Ectodermal cell (in vitro differentiated cells): Measurements from ENCODE around the gene LINC00305.

ENCODE experiments used
- H3K27ac ChIP-seq: 2 replicates; pipeline ENCODE4 v1.7.0; 2013; ENCODE audit warnings: mild to moderate bottlenecking, low read depth, low read length; ENCODE audit not compliant: insufficient read depth, poor library complexity, severe bottlenecking
- H3K27me3 ChIP-seq: 2 replicates; pipeline ENCODE4 v1.7.0; 2013; ENCODE audit warnings: mild to moderate bottlenecking, low read length; ENCODE audit not compliant: insufficient read depth, control insufficient read depth, poor library complexity, severe bottlenecking
- H3K36me3 ChIP-seq: one replicate; pipeline ENCODE4 v1.7.0; 2013; ENCODE audit warnings: low read length; ENCODE audit not compliant: control insufficient read depth, insufficient read depth
- H3K4me1 ChIP-seq: one replicate; pipeline ENCODE4 v1.7.0; 2013; ENCODE audit warnings: low read length; ENCODE audit not compliant: control insufficient read depth, insufficient read depth
- H3K4me3 ChIP-seq: 2 replicates; pipeline ENCODE4 v1.7.0; 2013; ENCODE audit warnings: low read depth, low read length, control low read depth; ENCODE audit not compliant: insufficient read depth
- H3K9me3 ChIP-seq: 2 replicates; pipeline ENCODE4 v1.7.0; 2013; ENCODE audit warnings: mild to moderate bottlenecking, low read length, moderate library complexity; ENCODE audit not compliant: control insufficient read depth
- WGBS, 2 experiments: methylation state at CpG; one replicate each; pipeline ENCODE4 v1.1.7; 2013; ENCODE audit warnings: missing lambda C conversion rate in 2 of 2; 5-methylcytosine and 5-hydroxymethylcytosine counted together

Gene LINC00305

DNA sequence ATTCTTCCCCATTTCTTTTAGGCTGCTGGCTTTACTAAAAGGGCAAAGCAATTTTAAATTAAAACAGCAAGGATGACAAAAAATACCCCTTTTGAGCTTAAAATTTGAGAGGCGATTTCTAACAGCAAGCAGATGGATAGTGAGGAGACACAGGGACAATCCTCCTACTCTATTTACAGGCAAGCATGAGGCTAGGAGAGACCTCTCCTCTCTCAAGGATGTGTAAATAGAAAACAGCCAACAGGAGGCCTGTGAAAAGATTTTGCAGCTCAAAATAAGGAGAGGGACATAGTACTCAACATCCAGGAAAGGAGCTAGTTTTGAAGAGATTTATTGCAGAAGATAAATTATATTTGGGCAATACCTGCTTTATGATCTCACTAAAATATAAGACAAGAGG lies 53.8 kb downstream of the LINC00305 start:
- H3K4me1 ChIP-seq, result no peaks in the 10 kb centered on the region
- 88 to 91% methylated on average over 1 of the region's 1 CpG for WGBS, 2 experiments
- no peaks in the 10 kb centered on the region for H3K9me3 ChIP-seq
- no peak overlapping the region for H3K27ac ChIP-seq
- H3K36me3 ChIP-seq, result no peaks in the 10 kb centered on the region
- no peaks in the 10 kb centered on the region for H3K27me3 ChIP-seq
- H3K4me3 ChIP-seq, result no peak overlapping the region

GRCh38 chr18:64094210-64094609 lies 54.7 kb downstream of the LINC00305 start:
- Histone ChIP-seq H3K9me3 (no peaks in the 10 kb centered on the region), H3K36me3 (no peaks in the 10 kb centered on the region), H3K27ac (no peak overlapping the region), H3K27me3 (no peaks in the 10 kb centered on the region), H3K4me3 (no peak overlapping the region), H3K4me1 (no peaks in the 10 kb centered on the region)
- WGBS, 2 experiments, result 29 to 33% methylated on average over 1 of the region's 1 CpG

GRCh38 chr18:64091526-64091925 lies 57.4 kb downstream of the LINC00305 start:
- Histone ChIP-seq H3K4me3 (no peak overlapping the region), H3K4me1 (no peaks in the 10 kb centered on the region), H3K36me3 (no peaks in the 10 kb centered on the region), H3K9me3 (no peaks in the 10 kb centered on the region), H3K27me3 (no peaks in the 10 kb centered on the region), H3K27ac (no peak overlapping the region)

DNA sequence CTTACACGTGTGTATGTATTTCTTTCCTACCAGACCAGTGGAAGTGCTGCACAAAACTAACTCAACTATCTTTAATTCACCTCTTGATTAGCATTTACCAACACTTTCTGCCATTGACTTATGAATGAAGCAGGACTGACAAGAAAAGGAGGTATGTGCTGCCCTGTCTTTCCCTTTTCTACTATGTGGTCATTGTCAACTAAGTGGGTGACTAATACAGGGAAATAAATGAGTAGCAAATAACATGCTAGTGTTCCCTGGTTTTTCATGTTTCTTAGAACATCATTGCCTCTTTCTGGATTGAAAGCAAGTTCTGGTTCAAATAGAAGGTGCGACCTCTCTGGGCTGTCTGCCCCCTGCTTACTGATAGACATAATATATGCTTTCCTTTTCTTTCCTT lies 58.0 kb downstream of the LINC00305 start:
- WGBS, 2 experiments, result 90 to 96% methylated on average over 2 of the region's 2 CpGs

GRCh38 chr18:64083916-64084315 lies 65.0 kb downstream of the LINC00305 start:
- 71 to 95% methylated on average over 1 of the region's 1 CpG for WGBS, 2 experiments
- H3K27ac ChIP-seq, result no peak overlapping the region

More for the DNA sequence above, 58.0 kb downstream of the LINC00305 start:
- no peaks in the 10 kb centered on the region for H3K4me1 ChIP-seq
- H3K36me3 ChIP-seq, result no peaks in the 10 kb centered on the region
- H3K27me3 ChIP-seq, result no peaks in the 10 kb centered on the region
- no peak overlapping the region for H3K4me3 ChIP-seq
- no peaks in the 10 kb centered on the region for H3K9me3 ChIP-seq
- H3K27ac ChIP-seq, result no peak overlapping the region

DNA sequence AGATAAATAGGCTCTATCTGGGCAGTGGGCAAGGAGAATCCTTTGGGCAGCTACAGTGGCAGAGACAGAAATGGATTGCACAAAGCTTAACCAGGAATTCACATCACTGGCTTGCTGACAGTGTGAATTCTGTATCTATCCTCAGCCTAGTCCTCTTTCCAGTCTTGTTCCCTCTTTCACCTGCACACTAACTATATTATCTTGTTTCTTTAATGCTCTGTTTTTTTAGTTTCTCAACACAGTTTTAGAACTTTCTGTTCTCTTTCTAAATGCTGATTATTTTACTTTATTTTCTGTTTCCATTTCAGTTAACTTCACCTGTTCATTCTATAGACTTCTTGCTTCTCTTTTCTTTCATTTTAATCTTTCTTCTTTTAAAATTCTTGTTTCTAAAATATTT lies 66.4 kb downstream of the LINC00305 start:
- H3K9me3 ChIP-seq, result no peaks in the 10 kb centered on the region
- no peaks in the 10 kb centered on the region for H3K36me3 ChIP-seq
- H3K4me3 ChIP-seq, result no peak overlapping the region
- H3K4me1 ChIP-seq, result no peaks in the 10 kb centered on the region
- H3K27me3 ChIP-seq, result no peaks in the 10 kb centered on the region
- H3K27ac ChIP-seq, result no peak overlapping the region

More at GRCh38 chr18:64083916-64084315, 65.0 kb downstream of the LINC00305 start:
- H3K36me3 ChIP-seq, result no peaks in the 10 kb centered on the region
- H3K4me1 ChIP-seq, result no peaks in the 10 kb centered on the region
- H3K27me3 ChIP-seq, result no peaks in the 10 kb centered on the region
- no peaks in the 10 kb centered on the region for H3K9me3 ChIP-seq
- no peak overlapping the region for H3K4me3 ChIP-seq

- 92 to 93% methylated on average over 1 of the region's 1 CpG for WGBS, 2 experiments
These were observed 66.8 kb downstream of the LINC00305 start for GRCh38 chr18:64082054-64082453.

GRCh38 chr18:64073971-64074370 lies 74.9 kb downstream of the LINC00305 start:
- Histone ChIP-seq H3K9me3 (no peaks in the 10 kb centered on the region), H3K27ac (no peak overlapping the region), H3K4me1 (no peaks in the 10 kb centered on the region), H3K36me3 (no peaks in the 10 kb centered on the region), H3K4me3 (no peak overlapping the region), H3K27me3 (no peaks in the 10 kb centered on the region)
- WGBS, 2 experiments, result 94 to 96% methylated on average over 4 of the region's 4 CpGs

More at GRCh38 chr18:64082054-64082453, 66.8 kb downstream of the LINC00305 start:
- Histone ChIP-seq H3K4me3 (no peak overlapping the region), H3K9me3 (no peaks in the 10 kb centered on the region), H3K27me3 (no peaks in the 10 kb centered on the region), H3K27ac (no peak overlapping the region), H3K4me1 (no peaks in the 10 kb centered on the region), H3K36me3 (no peaks in the 10 kb centered on the region)

DNA sequence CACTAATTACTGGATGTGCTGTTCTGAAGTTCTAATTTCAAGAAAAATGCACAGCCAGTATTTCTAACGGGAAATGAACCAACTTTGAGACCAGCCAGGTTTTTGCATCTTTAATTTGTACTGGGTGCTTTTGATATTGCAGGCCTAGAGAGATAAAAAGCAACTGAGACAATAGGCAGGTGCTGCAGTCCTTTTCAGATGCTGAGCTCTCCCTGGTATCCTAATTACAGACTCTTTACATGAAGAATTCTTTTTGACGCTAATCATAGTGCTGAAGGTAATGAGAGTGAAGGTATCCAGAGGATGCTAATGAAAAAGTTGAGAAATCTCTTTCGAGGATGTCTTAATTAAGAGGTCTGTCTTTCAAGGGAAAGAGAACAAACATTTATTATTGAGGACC lies 93.9 kb downstream of the LINC00305 start:
- Histone ChIP-seq H3K4me3 (no peak overlapping the region), H3K9me3 (no peaks in the 10 kb centered on the region), H3K36me3 (no peaks in the 10 kb centered on the region), H3K27ac (no peak overlapping the region), H3K27me3 (no peaks in the 10 kb centered on the region), H3K4me1 (no peaks in the 10 kb centered on the region)
- 50 to 59% methylated on average over 2 of the region's 3 CpGs for WGBS, 2 experiments

GRCh38 chr18:64053246-64053645 lies 95.6 kb downstream of the LINC00305 start:
- Histone ChIP-seq H3K27me3 (no peaks in the 10 kb centered on the region), H3K27ac (no peak overlapping the region), H3K4me3 (no peak overlapping the region), H3K4me1 (no peaks in the 10 kb centered on the region), H3K9me3 (no peaks in the 10 kb centered on the region), H3K36me3 (no peaks in the 10 kb centered on the region)
- 87 to 88% methylated on average over 1 of the region's 1 CpG for WGBS, 2 experiments

DNA sequence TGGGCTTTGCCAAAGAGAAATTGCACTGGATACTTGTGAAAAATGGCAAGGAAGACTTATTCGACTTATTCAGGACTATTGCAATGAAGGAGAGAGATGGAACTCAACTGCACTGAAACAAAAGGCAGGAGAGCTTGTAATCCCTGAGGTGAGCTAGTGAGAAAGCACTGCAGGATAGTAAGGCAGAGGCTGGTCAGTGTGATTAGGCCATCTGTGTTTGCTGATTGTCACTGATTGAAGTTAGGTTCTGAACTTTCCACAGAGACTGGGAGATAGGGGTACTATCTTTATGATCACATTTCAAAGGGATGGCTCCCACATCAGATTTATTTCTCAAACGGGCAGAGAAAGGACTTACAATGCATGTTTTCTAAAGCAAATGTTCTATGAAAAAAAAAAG lies 96.1 kb downstream of the LINC00305 start:
- Histone ChIP-seq H3K9me3 (no peaks in the 10 kb centered on the region), H3K4me3 (no peak overlapping the region), H3K4me1 (no peaks in the 10 kb centered on the region), H3K27me3 (no peaks in the 10 kb centered on the region), H3K36me3 (no peaks in the 10 kb centered on the region), H3K27ac (no peak overlapping the region)
- WGBS, 2 experiments, result 90 to 96% methylated on average over 2 of the region's 2 CpGs
